HCT116 (cell line): ENCODE measurements around the gene STARD7. TPM values are rescaled to one million over a fixed set of nuclear protein-coding genes. Genes with fewer than 3 reads are reported as not detected.
A peak's percentile ranks its signal among the peaks of the same experiment; 100 is the strongest.
"Not testable (repeated sequence)": the region's sequence is repeated elsewhere in the genome, so short reads cannot be mapped to it uniquely, and the experiment has no call there.

ENCODE experiments used
- ATAC-seq: fragments of 200-7000 bp; cut with Tn5 transposase; 2 replicates; pipeline ENCODE4 v1.9.1; 2020; ENCODE audit warnings: mild to moderate bottlenecking, moderate library complexity
- BruUV-seq: library from RNA; stranded (reverse); fragments of 400-500 nt; replicated peaks from 2 replicates; lab custom pipeline; 2021; lab: Mats Ljungman, UMichigan
- CTCF ChIA-PET: fragments of 300-600 bp; sonication (Branson Sonifier 250); formaldehyde crosslinking; loops from one replicate; lab custom pipeline; 2021; ENCODE audit warnings: antibody characterized with exemption; lab: Charles Lee
- POLR2A ChIA-PET: fragments of 300-600, 350-600 bp; sonication (Branson Sonifier 250); formaldehyde crosslinking; loops from one replicate; lab custom pipeline; 2021; ENCODE audit warnings: antibody characterized with exemption; lab: Charles Lee
- RAD21 ChIA-PET, 2 experiments: fragments of 300-600 bp; sonication (Branson Sonifier 250); formaldehyde crosslinking; loops; one replicate each; lab custom pipeline; 2023; ENCODE audit warnings: low total read pairs in 2 of 2; ENCODE audit not compliant: uncharacterized antibody in 2 of 2, unreplicated experiment in 2 of 2, low non-redundant PET in 1 of 2; lab: Charles Lee
- DNase-seq: peaks from one replicate; pipeline ENCODE4 v3.0.0-alpha.2; 2010; ENCODE audit warnings: low read depth, low spot score
- H2AFZ ChIP-seq: fragments of 200-600 bp; shearing (Covaris generic), sonication (generic); 2 replicates; pipeline ENCODE4 v1.6.1; 2017; ENCODE audit warnings: low read depth, mixed run types, mixed read lengths, antibody characterized with exemption, low read length; ENCODE audit not compliant: poor library complexity, severe bottlenecking
- H3K27ac ChIP-seq: 2 replicates; pipeline ENCODE4 v1.5.1; 2012; ENCODE audit warnings: low read depth, low read length
- H3K27me3 ChIP-seq: fragments of 200-600 bp; sonication (generic); 2 replicates; pipeline ENCODE4 v1.6.1; 2016; ENCODE audit warnings: mixed run types, low read length, mixed read lengths; ENCODE audit not compliant: insufficient read depth
- H3K36me3 ChIP-seq, 2 experiments: fragments of 200-500 bp in 1 of 2; fragments of 200-600 bp in 1 of 2; sonication (Bioruptor generic) in 1 of 2; sonication (generic) in 1 of 2; 2 replicates each; pipeline versions ENCODE4 v1.5.1 to v1.6.1; 2014 to 2016; ENCODE audit warnings: low read length in 2 of 2, inconsistent platforms in 1 of 2, mixed read lengths in 1 of 2, mixed run types in 1 of 2; ENCODE audit not compliant: insufficient read depth in 2 of 2, control insufficient read depth in 1 of 2
- H3K4me1 ChIP-seq, 2 experiments: fragments of 200-600 bp in 1 of 2; sonication (generic) in 1 of 2; 2 replicates each; pipeline versions ENCODE4 v1.5.1 to v1.6.1; 2012 to 2017; ENCODE audit warnings: low read length in 2 of 2, inconsistent platforms in 1 of 2, mild to moderate bottlenecking in 1 of 2, mixed read lengths in 1 of 2, mixed run types in 1 of 2, moderate library complexity in 1 of 2; ENCODE audit not compliant: insufficient read depth in 2 of 2, control insufficient read depth in 1 of 2
- H3K4me2 ChIP-seq: fragments of 200-600 bp; sonication (generic); 2 replicates; pipeline ENCODE4 v1.6.1; 2017; ENCODE audit warnings: mixed run types, low read length, mixed read lengths
- H3K4me3 ChIP-seq, 2 experiments: fragments of 200-600 bp in 1 of 2; sonication (generic) in 1 of 2; replicated peaks in 1 of 2; 2 replicates each; pipeline ENCODE4 v1.5.1; 2011 to 2016; ENCODE audit warnings: low read length in 2 of 2, control low read depth in 1 of 2, low read depth in 1 of 2, mild to moderate bottlenecking in 1 of 2, mixed read lengths in 1 of 2, mixed run types in 1 of 2
- H3K79me2 ChIP-seq: fragments of 200-600 bp; sonication (generic); 2 replicates; pipeline ENCODE4 v1.6.1; 2017; ENCODE audit warnings: mild to moderate bottlenecking, mixed run types, low read length, moderate library complexity, mixed read lengths; ENCODE audit not compliant: insufficient read depth
- H3K9ac ChIP-seq: fragments of 200-600 bp; sonication (generic); 2 replicates; pipeline ENCODE4 v1.6.1; 2016; ENCODE audit warnings: low read length, mixed read lengths
- H3K9me2 ChIP-seq: fragments of 200-600 bp; sonication (generic), shearing (Covaris generic); 2 replicates; pipeline ENCODE4 v1.6.1; 2017; ENCODE audit warnings: mixed run types, mild to moderate bottlenecking, moderate library complexity; ENCODE audit not compliant: insufficient read depth
- H3K9me3 ChIP-seq, 2 experiments: fragments of 200-500 bp in 1 of 2; fragments of 200-600 bp in 1 of 2; sonication (Bioruptor generic) in 1 of 2; sonication (generic) in 1 of 2; 2 replicates each; pipeline ENCODE4 v1.6.1; 2014 to 2017; ENCODE audit warnings: low read length in 2 of 2, mixed read lengths in 2 of 2, inconsistent platforms in 1 of 2, low read depth in 1 of 2, mild to moderate bottlenecking in 1 of 2, mixed run types in 1 of 2, moderate library complexity in 1 of 2; ENCODE audit not compliant: control insufficient read depth in 1 of 2, insufficient read depth in 1 of 2
- H4K20me1 ChIP-seq: fragments of 200-600 bp; sonication (generic), shearing (Covaris generic); 2 replicates; pipeline ENCODE4 v1.6.1; 2017; ENCODE audit warnings: mixed run types, mild to moderate bottlenecking, moderate library complexity; ENCODE audit not compliant: insufficient read depth
- CTCF ChIP-seq, 3 experiments: fragments of 200-600 bp in 1 of 3; sonication (generic) in 1 of 3; IDR thresholded peaks in 2 of 3; conservative IDR thresholded peaks in 1 of 3; 2 replicates each; pipeline ENCODE4 v1.5.1; 2012 to 2017; ENCODE audit warnings: low read depth in 2 of 3, low read length in 2 of 3, antibody characterized with exemption in 1 of 3, borderline replicate concordance in 1 of 3, control low read depth in 1 of 3, mild to moderate bottlenecking in 1 of 3, mixed read lengths in 1 of 3, mixed run types in 1 of 3, moderate library complexity in 1 of 3; ENCODE audit not compliant: insufficient read depth in 1 of 3
- EZH2phosphoT487 ChIP-seq: fragments of 200-600 bp; IDR thresholded peaks from 2 replicates; pipeline ENCODE4 v1.6.1; 2018; ENCODE audit warnings: antibody characterized with exemption, borderline replicate concordance
- MAX ChIP-seq: IDR thresholded peaks from 2 replicates; pipeline ENCODE4 v1.6.1; 2012
- ZBTB33 ChIP-seq: IDR thresholded peaks from 2 replicates; pipeline ENCODE4 v1.6.1; 2011; ENCODE audit warnings: mild to moderate bottlenecking, low read length, moderate library complexity; ENCODE audit not compliant: insufficient replicate concordance; ENCODE audit errors: extremely low read depth
- intact Hi-C: fragments of 100-400 bp; cut with micrococcal nuclease; formaldehyde crosslinking; loops from 2 replicates; pipeline ENCODE4 v1.10.0; 2022
- total RNA-seq: library from RNA; stranded (reverse); gene quantifications from one replicate; pipeline ENCODE4 v1.2.1, GENCODE V29; 2021; ENCODE audit not compliant: unreplicated experiment

Gene STARD7
- total RNA-seq, 1 experiment from 2014 or later = 160 TPM

GRCh38 chr2:96142217-96143113 is 66.2 kb downstream of the STARD7 start:
- H3K79me2 ChIP-seq = peaks cover 21% of the 10 kb centered on the region
- no peaks in the 10 kb centered on the region for H3K9me3 ChIP-seq
- H2AFZ ChIP-seq = no peak overlapping the region
- TF ChIP-seq MAX (no peak), CTCF (IDR thresholded peaks at IDR 0.05 in 2 of 3, conservative IDR thresholded peaks at IDR 0.05 in 1 of 3; ENCODE audit: borderline replicate concordance in 1 of 3, insufficient read depth in 1 of 3, low read depth in 2 of 3, low read length in 2 of 3) (peak in 2 of 3 experiments; percentile 20 to 29; a peak in 1 of 6 replicates), EZH2phosphoT487 (no peak), ZBTB33 (no peak)
- TF ChIP-seq, all 23 proteins: peak for 1
- no peak for ATAC-seq
- no peak overlapping the region for H3K4me2 ChIP-seq
- no TSS peak for BruUV-seq
- no peaks in the 10 kb centered on the region for H3K9me2 ChIP-seq
- ChIA-PET CTCF (interaction anchor here (1.3 to 2.6 kb wide), 2 partner anchors 32 to 118 kb away, joined by 3 to 9 read pairs; no protein-coding TSS in a partner anchor), POLR2A (no interaction called here), RAD21 (interaction anchor here in 1 of 2 experiments (1.8 kb wide), 1 partner anchor 32 kb away, joined by 6 read pairs; no protein-coding TSS in a partner anchor)
- intact Hi-C loops = no loop called here
- H3K4me1 ChIP-seq = peaks cover 13 to 46% of the 10 kb centered on the region in 2 experiments
- peaks cover 4 to 15% of the 10 kb centered on the region in 2 experiments; a peak in 2 of 4 replicates for H3K36me3 ChIP-seq
- no peaks in the 10 kb centered on the region for H4K20me1 ChIP-seq
- no peak overlapping the region for H3K27ac ChIP-seq
- H3K4me3 ChIP-seq = no peak overlapping the region
- DNase-seq = no peak
- no peak overlapping the region for H3K9ac ChIP-seq
- H3K27me3 ChIP-seq = no peaks in the 10 kb centered on the region

- intact Hi-C loops, H3K9me3 ChIP-seq, BruUV-seq, POLR2A ChIA-PET, H2AFZ ChIP-seq, ATAC-seq, H3K4me2 ChIP-seq, H4K20me1 ChIP-seq, H3K9ac ChIP-seq, H3K9me2 ChIP-seq, H3K27ac ChIP-seq, DNase-seq, H3K4me3 ChIP-seq, H3K27me3 ChIP-seq: not testable (repeated sequence)
- ChIA-PET CTCF (interaction anchor here (1.3 to 2.6 kb wide), 2 partner anchors 33 to 119 kb away, joined by 3 to 9 read pairs; no protein-coding TSS in a partner anchor), RAD21 (interaction anchor here in 1 of 2 experiments (1.8 kb wide), 1 partner anchor 33 kb away, joined by 6 read pairs; no protein-coding TSS in a partner anchor)
- peaks cover 21% of the 10 kb centered on the region for H3K79me2 ChIP-seq
- peaks cover 13 to 42% of the 10 kb centered on the region in 2 experiments for H3K4me1 ChIP-seq
- H3K36me3 ChIP-seq = peaks cover 4 to 15% of the 10 kb centered on the region in 2 experiments; a peak in 2 of 4 replicates
Observed at GRCh38 chr2:96141624-96141967, 67.0 kb downstream of the STARD7 start.
